NCI-H1092 treated with DMSO at 0.1 percent for 48 hours (cell line): ENCODE measurements around the gene PSMD7.

Source experiments
- DNase-seq: peaks from one replicate; lab custom pipeline; 2025; lab: John Stamatoyannopoulos, UW

PSMD7 gene

GRCh38 chr16:74296432-74297144 lies at the start of gene PSMD7:
Gene PSMD7, plus strand, starts transcription at chr16:74296814. Its CDS starts 101 bp downstream, at chr16:74296915.
- peak; percentile 93 for DNase-seq

- peak; percentile 41 for DNase-seq
Observed at GRCh38 chr16:74249254-74249653, 47.4 kb upstream of the PSMD7 start.

DNA sequence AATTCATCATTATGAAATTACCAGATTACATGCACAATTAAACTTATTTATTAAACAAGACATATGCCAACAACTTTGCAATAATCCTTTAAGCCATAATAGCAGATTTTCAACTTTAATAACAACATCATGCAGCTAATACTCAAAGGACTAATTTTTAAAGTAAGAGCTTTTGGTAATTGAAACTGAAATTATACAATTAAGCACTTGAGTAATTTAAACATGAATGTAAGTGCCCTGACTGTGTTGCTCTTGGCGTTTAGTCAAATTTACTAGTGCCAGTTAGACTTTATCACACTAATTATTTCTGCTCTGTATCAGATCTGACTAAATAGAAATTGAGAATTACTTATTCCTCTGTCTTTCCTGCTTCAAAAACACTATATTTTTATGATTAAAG lies 46.8 kb upstream of the PSMD7 start:
- DNase-seq, result peak; percentile 82

DNA sequence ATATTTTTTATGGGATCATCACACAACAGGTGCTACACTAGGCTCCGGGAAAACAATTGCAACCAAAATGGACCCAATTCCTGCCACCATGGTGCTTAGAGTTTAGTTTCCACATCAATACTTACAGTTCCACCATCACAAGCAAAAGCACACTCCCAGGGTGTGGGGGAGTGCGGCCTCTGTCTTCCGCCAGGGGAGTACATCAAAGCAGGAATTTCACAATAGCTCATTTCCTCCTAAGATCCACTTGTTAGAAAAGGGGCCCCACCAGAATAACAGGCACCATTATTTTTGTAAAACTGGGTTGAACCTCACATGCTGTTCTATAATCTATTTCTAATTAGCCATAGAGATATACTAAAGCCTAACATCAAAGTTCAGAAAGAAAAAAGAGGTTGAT lies 44.3 kb upstream of the PSMD7 start:
- DNase-seq, result no peak

DNA sequence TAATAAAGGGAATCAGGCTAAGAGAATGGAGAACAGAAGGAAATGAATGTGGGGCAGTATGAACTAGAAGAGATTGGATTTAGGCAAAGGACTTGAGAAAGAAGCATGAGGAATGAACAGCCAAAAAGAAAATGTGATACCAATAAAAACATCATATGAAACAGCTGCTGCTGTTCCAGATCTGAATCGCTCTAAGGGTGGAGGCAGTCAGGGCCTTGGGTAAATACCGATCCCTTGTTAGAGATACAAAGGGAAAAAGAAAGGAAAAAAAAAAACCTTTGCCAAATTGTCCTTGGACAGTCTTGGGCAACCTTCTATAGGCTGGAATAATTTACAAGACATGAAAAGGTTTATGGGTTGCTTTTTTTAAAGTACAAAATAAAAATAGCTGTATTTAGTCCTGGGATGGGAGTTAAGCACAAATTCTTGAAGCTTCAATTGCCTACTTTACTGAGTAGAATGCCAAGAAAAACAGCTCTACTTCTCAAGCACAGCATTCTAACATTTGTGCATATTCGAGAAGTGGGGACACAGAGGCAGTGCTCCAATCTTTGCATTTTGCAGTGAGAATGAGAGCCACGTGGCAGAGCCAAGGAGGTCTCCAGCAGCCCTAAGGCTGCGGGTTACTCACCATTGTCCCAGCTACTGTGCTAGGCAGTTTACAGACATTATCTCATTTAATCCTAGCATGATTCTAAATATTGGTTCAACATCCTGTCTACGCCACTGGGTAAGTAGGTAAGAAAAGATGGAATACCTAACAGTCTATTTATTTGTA lies 43.3 kb upstream of the PSMD7 start:
- DNase-seq, result peak; percentile 37

GRCh38 chr16:74257061-74257460 lies 39.6 kb upstream of the PSMD7 start:
- DNase-seq, result no peak

DNA sequence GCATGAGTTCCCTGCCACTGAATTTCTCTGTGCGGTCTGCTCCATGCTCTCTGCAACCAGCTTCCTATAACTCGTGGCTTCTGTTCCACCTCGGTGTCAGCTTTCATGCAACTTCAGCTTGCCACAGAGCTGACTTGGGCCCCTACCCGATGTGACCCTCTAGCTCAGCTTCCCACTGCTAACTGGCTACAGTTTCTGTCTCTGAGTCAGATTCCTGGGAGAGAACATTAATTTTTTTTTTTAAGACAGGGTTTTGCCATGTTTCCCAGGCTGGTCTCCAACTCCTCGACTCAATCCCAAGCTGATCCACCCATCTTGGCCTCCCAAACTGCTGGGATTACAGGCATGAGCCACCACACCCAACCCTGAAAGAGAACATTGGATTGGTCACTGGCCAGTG lies 35.5 kb upstream of the PSMD7 start:
- no peak for DNase-seq

DNA sequence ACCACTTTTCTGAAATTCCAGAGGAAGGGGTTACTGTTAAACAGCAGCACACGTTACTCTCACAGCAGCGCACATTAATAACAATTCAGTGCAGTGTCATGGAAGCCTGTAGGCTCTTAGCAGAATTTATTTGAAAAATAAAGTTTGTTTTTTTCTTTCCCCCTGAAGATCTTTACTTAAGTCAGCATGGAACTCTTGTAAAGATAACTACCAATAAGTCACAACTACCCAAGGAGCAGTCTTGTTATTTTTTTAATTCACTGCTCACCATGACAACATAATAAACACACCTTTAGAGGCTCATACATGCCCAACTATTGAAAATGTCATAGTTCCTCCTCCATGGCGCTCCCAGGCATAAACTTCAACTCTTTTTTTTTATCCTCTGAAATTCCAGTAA lies 31.8 kb upstream of the PSMD7 start:
- DNase-seq, result no peak

- DNase-seq, result no peak
Observed at GRCh38 chr16:74268372-74268782, 28.2 kb upstream of the PSMD7 start.

GRCh38 chr16:74271872-74272271 lies 24.7 kb upstream of the PSMD7 start:
- DNase-seq, result no peak

DNA sequence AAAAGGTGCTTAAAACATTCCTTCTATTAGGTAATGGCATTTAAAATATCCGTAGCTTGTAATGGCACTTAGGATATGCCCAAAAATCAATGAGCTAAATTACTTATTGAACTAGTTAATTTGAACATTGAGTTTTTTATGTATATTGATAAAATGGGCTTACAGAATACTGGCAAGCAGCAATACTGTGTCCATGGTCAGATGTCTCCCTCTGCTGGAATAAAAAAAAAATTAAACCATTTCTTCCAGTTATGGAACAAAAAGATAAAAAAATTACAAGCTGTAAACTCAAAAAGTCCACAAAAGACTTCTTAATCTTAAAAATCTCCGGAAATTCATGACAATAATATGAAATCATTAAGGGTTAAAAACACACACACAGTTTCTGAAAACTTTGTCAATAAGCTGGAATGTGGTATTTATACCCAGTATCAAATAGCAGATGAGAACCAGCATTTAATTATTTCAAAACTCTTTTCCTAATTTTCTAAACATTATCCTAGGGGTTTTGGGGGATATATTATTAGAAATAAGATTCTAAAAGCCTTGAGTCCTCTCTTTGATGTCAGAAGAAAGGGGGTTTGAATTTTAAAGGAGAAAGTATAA lies 21.5 kb upstream of the PSMD7 start:
- peak; percentile 66 for DNase-seq

- DNase-seq, result peak; percentile 17
Observed at GRCh38 chr16:74275711-74276110, 20.9 kb upstream of the PSMD7 start.

- no peak for DNase-seq
Observed at GRCh38 chr16:74277974-74278373, 18.6 kb upstream of the PSMD7 start.

DNA sequence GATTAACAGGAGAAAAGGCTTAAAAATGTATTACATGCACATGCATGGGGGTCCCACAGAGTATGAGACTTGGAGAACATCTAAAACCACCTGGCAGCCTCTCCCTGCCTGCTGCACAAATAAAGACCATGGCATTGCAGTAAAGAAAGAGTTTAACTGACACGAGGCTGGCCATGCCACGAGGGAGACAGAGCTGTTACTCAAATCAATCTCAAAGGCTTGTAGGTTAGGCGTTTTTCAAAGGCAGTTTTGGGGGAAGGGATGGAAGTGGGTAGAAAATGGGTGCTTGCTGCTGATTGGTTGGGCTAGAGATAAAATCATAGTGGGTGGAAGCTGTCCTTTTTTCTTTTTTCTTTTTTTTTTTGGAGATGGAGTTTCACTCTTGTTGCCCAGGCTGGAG lies 17.3 kb upstream of the PSMD7 start:
- DNase-seq, result no peak

DNA sequence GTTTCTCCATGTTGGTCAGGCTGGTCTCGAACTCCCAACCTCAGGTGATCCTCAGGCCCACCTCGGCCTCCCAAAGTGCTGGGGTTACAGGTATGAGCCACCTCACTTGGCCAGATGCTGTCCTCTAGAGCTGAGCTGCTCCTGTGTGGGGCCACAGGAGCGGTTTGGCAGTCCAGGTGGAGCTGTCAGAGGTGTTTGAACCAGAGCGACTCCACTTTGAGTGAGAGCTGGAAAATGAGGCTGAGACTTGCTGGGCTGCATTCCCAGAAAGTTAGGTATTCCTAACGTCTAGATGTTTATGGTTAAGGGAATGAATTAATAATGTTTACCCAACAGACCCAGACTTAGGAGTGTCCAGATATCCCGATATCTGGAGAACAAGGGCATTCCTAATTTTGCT lies 16.8 kb upstream of the PSMD7 start:
- DNase-seq, result no peak

- DNase-seq, result no peak
Observed at GRCh38 chr16:74280448-74280847, 16.2 kb upstream of the PSMD7 start.

DNA sequence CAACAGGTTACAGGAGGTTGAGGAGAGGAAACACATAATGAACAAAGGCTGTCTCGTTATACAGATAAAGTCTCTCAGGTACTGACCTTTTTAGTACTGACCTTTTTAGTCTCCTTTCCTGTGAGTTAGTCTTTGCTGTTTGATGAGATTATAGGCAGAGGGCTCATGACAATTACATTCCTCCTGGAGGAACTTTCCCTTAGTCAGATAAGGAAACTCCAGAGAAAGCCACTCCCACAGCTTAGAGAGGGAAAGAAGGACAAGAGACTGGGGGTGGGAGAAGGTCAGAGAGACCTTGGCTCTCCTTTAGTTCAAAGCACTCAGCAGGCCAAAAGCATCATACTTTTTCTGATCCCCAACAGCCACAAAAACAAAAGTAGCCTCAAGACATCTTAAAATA lies 15.3 kb upstream of the PSMD7 start:
- no peak for DNase-seq

- no peak for DNase-seq
Observed at GRCh38 chr16:74283716-74284115, 12.9 kb upstream of the PSMD7 start.

- no peak for DNase-seq
Observed at GRCh38 chr16:74288065-74288464, 8.5 kb upstream of the PSMD7 start.

- no peak for DNase-seq
Observed at GRCh38 chr16:74290356-74290755, 6.3 kb upstream of the PSMD7 start.

- DNase-seq, result no peak
Observed at GRCh38 chr16:74291176-74291575, 5.4 kb upstream of the PSMD7 start.

DNA sequence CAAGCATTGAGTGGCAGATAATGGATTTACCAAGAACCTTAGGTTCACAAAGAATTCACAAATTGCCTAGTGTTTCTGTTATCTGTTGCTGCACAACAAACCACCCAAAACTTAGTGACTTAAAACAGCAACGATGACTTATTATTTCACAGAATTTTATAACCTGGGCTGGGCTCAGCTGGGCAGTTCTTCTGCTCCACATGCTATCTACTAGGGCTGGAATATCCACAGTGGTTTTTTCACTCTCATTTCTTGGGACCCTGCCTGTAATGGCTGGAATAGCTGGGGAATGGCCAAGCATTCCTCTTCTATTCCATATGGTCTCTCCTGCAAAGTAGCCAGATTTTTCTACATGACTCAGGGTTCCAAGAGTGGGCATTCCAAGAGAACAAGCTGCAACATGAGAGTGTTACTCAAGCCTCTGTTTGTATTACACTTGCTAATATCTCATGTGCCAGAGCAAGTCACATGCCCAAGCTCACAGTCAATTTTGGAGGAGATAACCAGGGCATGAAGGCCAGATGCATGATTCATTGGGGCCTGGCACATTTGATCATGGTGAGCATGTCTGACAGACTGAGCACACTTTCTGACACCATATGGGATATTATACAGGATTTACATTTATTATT lies 4.9 kb upstream of the PSMD7 start:
- DNase-seq, result no peak

GRCh38 chr16:74296104-74296431 lies 546 bp upstream of the PSMD7 start:
- no peak for DNase-seq
